Neural cell (in vitro differentiated cells): ENCODE data around the gene KLF13. TPM values are rescaled to one million over a fixed set of nuclear protein-coding genes. Genes with fewer than 3 reads are reported as not detected.

Experiments
- H2AFZ ChIP-seq: fragments of 200-600, 300-800 bp; sonication (generic), shearing (Covaris generic); 2 replicates; pipeline ENCODE4 v1.6.0; 2014; ENCODE audit warnings: low read depth, mild to moderate bottlenecking, antibody characterized with exemption, low read length, moderate library complexity
- H3F3A ChIP-seq: fragments of 200-600 bp; shearing (Covaris generic); 2 replicates; pipeline ENCODE4 v1.6.1; 2016; ENCODE audit warnings: mild to moderate bottlenecking, moderate library complexity, mixed read lengths, antibody characterized with exemption, low read length; ENCODE audit not compliant: insufficient read depth, poor library complexity, severe bottlenecking
- H3K27ac ChIP-seq: fragments of 200-600, 300-800 bp; sonication (generic), shearing (Covaris generic); 2 replicates; pipeline ENCODE4 v1.5.1; 2014; ENCODE audit warnings: mild to moderate bottlenecking, low read length, moderate library complexity
- H3K27me3 ChIP-seq: fragments of 300-800, 200-600 bp; sonication (generic), shearing (Covaris generic); 2 replicates; pipeline ENCODE4 v1.6.0; 2014; ENCODE audit warnings: mild to moderate bottlenecking, low read depth, low read length, moderate library complexity; ENCODE audit not compliant: insufficient read depth
- H3K36me3 ChIP-seq: fragments of 300-800, 200-600 bp; sonication (generic), shearing (Covaris generic); 2 replicates; pipeline ENCODE4 v1.5.1; 2014; ENCODE audit warnings: mild to moderate bottlenecking, antibody characterized with exemption, low read length, moderate library complexity; ENCODE audit not compliant: insufficient read depth
- H3K4me2 ChIP-seq: fragments of 300-800, 200-600 bp; sonication (generic), shearing (Covaris generic); 2 replicates; pipeline ENCODE4 v1.6.0; 2014; ENCODE audit warnings: mild to moderate bottlenecking, low read length
- H3K4me3 ChIP-seq: fragments of 300-800, 200-600 bp; sonication (generic), shearing (Covaris generic); 2 replicates; pipeline ENCODE4 v1.5.1; 2014; ENCODE audit warnings: mild to moderate bottlenecking, low read length, moderate library complexity
- H3K79me2 ChIP-seq: fragments of 200-600 bp; shearing (Covaris generic); replicated peaks from 2 replicates; pipeline ENCODE4 v1.6.0; 2014; ENCODE audit warnings: mild to moderate bottlenecking, low read length, moderate library complexity; ENCODE audit not compliant: insufficient read depth
- H3K9ac ChIP-seq: fragments of 300-800, 200-600 bp; sonication (generic), shearing (Covaris generic); 2 replicates; pipeline ENCODE4 v1.6.1; 2016; ENCODE audit warnings: mild to moderate bottlenecking, low read length, mixed read lengths
- H3K9me2 ChIP-seq: fragments of 200-600 bp; shearing (Covaris generic); 2 replicates; pipeline ENCODE4 v1.6.1; 2016; ENCODE audit warnings: mild to moderate bottlenecking, low read length, mixed read lengths; ENCODE audit not compliant: insufficient read depth
- H3K9me3 ChIP-seq: fragments of 200-600, 300-800 bp; sonication (generic), shearing (Covaris generic); 2 replicates; pipeline ENCODE4 v1.6.1; 2016; ENCODE audit warnings: mild to moderate bottlenecking, mixed run types, low read length, moderate library complexity, mixed read lengths
- H4K20me1 ChIP-seq: fragments of 200-600 bp; shearing (Covaris generic); 2 replicates; pipeline ENCODE4 v1.6.1; 2016; ENCODE audit warnings: mild to moderate bottlenecking, mixed run types; ENCODE audit not compliant: insufficient read depth
- CTCF ChIP-seq: fragments of 450-650 bp; IDR thresholded peaks from 2 replicates; pipeline ENCODE4 v1.5.1; 2014; ENCODE audit warnings: antibody characterized with exemption, mild to moderate bottlenecking, moderate library complexity; ENCODE audit not compliant: poor library complexity, severe bottlenecking
- EP300 ChIP-seq: fragments of 450-650 bp; conservative IDR thresholded peaks from 2 replicates; pipeline ENCODE4 v1.6.1; 2014; ENCODE audit warnings: antibody characterized with exemption, mild to moderate bottlenecking, moderate library complexity; ENCODE audit not compliant: poor library complexity, severe bottlenecking
- EZH2 ChIP-seq: fragments of 200-600, 300-800 bp; shearing (Covaris generic), sonication (generic); IDR thresholded peaks from 2 replicates; pipeline ENCODE4 v1.6.1; 2014; ENCODE audit warnings: antibody characterized with exemption, low read length, borderline replicate concordance, mild to moderate bottlenecking; ENCODE audit not compliant: insufficient read depth, poor library complexity, severe bottlenecking
- MXI1 ChIP-seq: fragments of 450-650 bp; conservative IDR thresholded peaks from 2 replicates; pipeline ENCODE4 v1.6.1; 2014; ENCODE audit warnings: antibody characterized with exemption, mild to moderate bottlenecking; ENCODE audit not compliant: poor library complexity, severe bottlenecking
- POLR2AphosphoS5 ChIP-seq: IDR thresholded peaks from 2 replicates; pipeline ENCODE4 v1.6.1; 2012
- RAD21 ChIP-seq: fragments of 450-650 bp; conservative IDR thresholded peaks from 2 replicates; pipeline ENCODE4 v1.6.1; 2014; ENCODE audit warnings: antibody characterized with exemption, mild to moderate bottlenecking, moderate library complexity
- REST ChIP-seq: IDR thresholded peaks from 2 replicates; pipeline ENCODE4 v1.6.1; 2012; ENCODE audit warnings: borderline replicate concordance
- SMC3 ChIP-seq: fragments of 450-650 bp; conservative IDR thresholded peaks from 2 replicates; pipeline ENCODE4 v1.6.1; 2014; ENCODE audit warnings: antibody characterized with exemption, mild to moderate bottlenecking, moderate library complexity; ENCODE audit not compliant: poor library complexity
- TAF1 ChIP-seq: IDR thresholded peaks from 2 replicates; pipeline ENCODE4 v1.6.1; 2012; ENCODE audit warnings: low read depth
- polyA plus RNA-seq: library from polyadenylated mRNA; depleted of rRNA; stranded (reverse); fragments of >200 nt; gene quantifications from 2 replicates; pipeline ENCODE4 v1.2.3, GENCODE V29; 2014

KLF13 gene
- polyA plus RNA-seq, 1 donor from 2014 or later = 17.0 TPM

- TF ChIP-seq TAF1 (no peak), EP300 (no peak), CTCF (no peak), MXI1 (no peak), EZH2 (no peak), SMC3 (no peak), REST (no peak), POLR2AphosphoS5 (no peak), RAD21 (no peak)
- H3K79me2 ChIP-seq = no peaks in the 10 kb centered on the region
- H4K20me1 ChIP-seq = no peaks in the 10 kb centered on the region
- H3K4me3 ChIP-seq = no peak overlapping the region
- H3K9ac ChIP-seq = no peak overlapping the region
- no peak overlapping the region for H2AFZ ChIP-seq
- no peaks in the 10 kb centered on the region for H3K36me3 ChIP-seq
- H3K9me2 ChIP-seq = no peaks in the 10 kb centered on the region
- no peak overlapping the region for H3K27ac ChIP-seq
- H3K4me2 ChIP-seq = no peak overlapping the region
- H3K27me3 ChIP-seq = peaks cover 6% of the 10 kb centered on the region
- H3K9me3 ChIP-seq = peaks cover 8% of the 10 kb centered on the region
- H3F3A ChIP-seq = no peaks in the 10 kb centered on the region
Observed at GRCh38 chr15:31387092-31387478, 60.5 kb downstream of the KLF13 start.

GRCh38 chr15:31387479-31388118 is 61.0 kb downstream of the KLF13 start:
- no peaks in the 10 kb centered on the region for H3K79me2 ChIP-seq
- no peak overlapping the region for H3K4me2 ChIP-seq
- no peak overlapping the region for H3K4me3 ChIP-seq
- no peak overlapping the region for H3K27ac ChIP-seq
- TF ChIP-seq REST (no peak), EZH2 (no peak), MXI1 (no peak)
- no peak overlapping the region for H2AFZ ChIP-seq
- peaks cover 8% of the 10 kb centered on the region for H3K9me3 ChIP-seq
- H3K36me3 ChIP-seq = no peaks in the 10 kb centered on the region
- H3K9me2 ChIP-seq = no peaks in the 10 kb centered on the region
- peaks cover 11% of the 10 kb centered on the region for H3K27me3 ChIP-seq
- no peaks in the 10 kb centered on the region for H4K20me1 ChIP-seq
- no peaks in the 10 kb centered on the region for H3F3A ChIP-seq
- H3K9ac ChIP-seq = no peak overlapping the region
